Ascending aorta (tissue), 2 donors: ENCODE measurements around the gene LIPA. TPM values are rescaled to one million over a fixed set of nuclear protein-coding genes. Genes with fewer than 3 reads are reported as not detected.
"Not testable (repeated sequence)": the region's sequence is repeated elsewhere in the genome, so short reads cannot be mapped to it uniquely, and the experiment has no call there.

ENCODE experiments used
- DNase-seq, 2 donors: peaks; one replicate each; pipeline ENCODE4 v3.0.0-alpha.2; 2019; ENCODE audit warnings: low spot score in 2 of 2
- H3K27ac ChIP-seq, 2 donors: fragments of 200-600 bp; sonication (generic); one replicate each; pipeline ENCODE4 v1.5.1; 2016 to 2017; ENCODE audit warnings: mild to moderate bottlenecking in 1 of 2
- H3K27me3 ChIP-seq: fragments of 200-600 bp; sonication (generic); one replicate; pipeline ENCODE4 v1.5.1; 2017
- H3K36me3 ChIP-seq, 2 donors: fragments of 200-600 bp; sonication (generic); one replicate each; pipeline ENCODE4 v1.5.1; 2016
- H3K4me1 ChIP-seq, 2 donors: fragments of 200-600 bp; sonication (generic); one replicate each; pipeline ENCODE4 v1.5.1; 2016 to 2017; ENCODE audit warnings: mild to moderate bottlenecking in 1 of 2
- H3K4me3 ChIP-seq, 2 donors: fragments of 200-600 bp; sonication (generic); one replicate each; pipeline ENCODE4 v1.5.1; 2016 to 2017; ENCODE audit warnings: mild to moderate bottlenecking in 1 of 2
- H3K9me3 ChIP-seq, 2 donors: fragments of 200-600 bp; sonication (generic); one replicate each; pipeline ENCODE4 v1.5.1; 2016
- CTCF ChIP-seq, 3 experiments: fragments of 200-600 bp in 2 of 3; fragments of 450-650 bp in 1 of 3; sonication (generic) in 2 of 3; IDR thresholded peaks; one replicate each; pipeline ENCODE4 v1.5.1; 2016 to 2019; ENCODE audit warnings: antibody characterized with exemption in 3 of 3, mild to moderate bottlenecking in 1 of 3, moderate library complexity in 1 of 3
- intact Hi-C: fragments of 100-400 bp; cut with DNase I; formaldehyde crosslinking; loops from one replicate; pipeline ENCODE4 v1.15.1; 2023
- total RNA-seq: library from RNA; depleted of rRNA; stranded (reverse); fragments of >200 nt; gene quantifications from one replicate; pipeline ENCODE4 v1.1.0, GENCODE V29; 2016

Gene LIPA
- total RNA-seq, 1 donor from 2014 or later, result 57.9 TPM

GRCh38 chr10:89204621-89205185 is 46.9 kb downstream of the LIPA start:
- no peak overlapping the region for H3K27ac ChIP-seq
- no peaks in the 10 kb centered on the region for H3K36me3 ChIP-seq
- intact Hi-C loops, result no loop called here
- peaks cover 4 to 14% of the 10 kb centered on the region in 2 donors for H3K4me1 ChIP-seq
- H3K4me3 ChIP-seq, result no peak overlapping the region
- TF ChIP-seq CTCF (IDR thresholded peaks at IDR 0.05), result no peak
- peaks cover 4% of the 10 kb centered on the region for H3K27me3 ChIP-seq
- H3K9me3 ChIP-seq, result no peaks in the 10 kb centered on the region
- DNase-seq, result no peak

GRCh38 chr10:89203237-89203636 is 48.3 kb downstream of the LIPA start:
- Histone ChIP-seq H3K27ac (no peak overlapping the region), H3K4me3 (no peak overlapping the region), H3K27me3 (peaks cover 4% of the 10 kb centered on the region), H3K9me3 (no peaks in the 10 kb centered on the region), H3K36me3 (no peaks in the 10 kb centered on the region), H3K4me1 (peaks cover 4 to 14% of the 10 kb centered on the region in 2 donors)
- TF ChIP-seq CTCF (IDR thresholded peaks at IDR 0.05), result no peak
- no peak for DNase-seq
- intact Hi-C loops, result no loop called here

- H3K27me3 ChIP-seq, result peaks cover 4% of the 10 kb centered on the region
- no peaks in the 10 kb centered on the region for H3K9me3 ChIP-seq
- no peak overlapping the region for H3K27ac ChIP-seq
- no peak overlapping the region for H3K4me3 ChIP-seq
- H3K36me3 ChIP-seq, result no peaks in the 10 kb centered on the region
- no peak for DNase-seq
- no peak for TF ChIP-seq CTCF (IDR thresholded peaks at IDR 0.05)
- H3K4me1 ChIP-seq, result peaks cover 4 to 8% of the 10 kb centered on the region in 2 donors
- intact Hi-C loops, result no loop called here
Observed at GRCh38 chr10:89202033-89202425, 49.5 kb downstream of the LIPA start.

GRCh38 chr10:89201345-89202032 is 50.1 kb downstream of the LIPA start:
- intact Hi-C loops, result no loop called here
- Histone ChIP-seq H3K36me3 (no peaks in the 10 kb centered on the region), H3K9me3 (no peaks in the 10 kb centered on the region), H3K27ac (no peak overlapping the region), H3K27me3 (peaks cover 2% of the 10 kb centered on the region), H3K4me3 (no peak overlapping the region), H3K4me1 (peaks cover 1 to 3% of the 10 kb centered on the region in 2 donors)
- TF ChIP-seq CTCF (IDR thresholded peaks at IDR 0.05), result no peak
- DNase-seq, result no peak

- Histone ChIP-seq H3K27ac (no peak overlapping the region), H3K9me3 (no peaks in the 10 kb centered on the region), H3K4me1 (no peaks in the 10 kb centered on the region), H3K4me3 (no peak overlapping the region), H3K36me3 (no peaks in the 10 kb centered on the region), H3K27me3 (no peaks in the 10 kb centered on the region)
- TF ChIP-seq CTCF (IDR thresholded peaks at IDR 0.05), result no peak
- no peak for DNase-seq
- intact Hi-C loops, result no loop called here
Observed at GRCh38 chr10:89197473-89197872, 54.1 kb downstream of the LIPA start.

- H3K36me3 ChIP-seq, H3K4me3 ChIP-seq, H3K27me3 ChIP-seq, H3K27ac ChIP-seq, H3K4me1 ChIP-seq, H3K9me3 ChIP-seq, intact Hi-C loops, DNase-seq: not testable (repeated sequence)
Observed at GRCh38 chr10:89191301-89191700, 60.3 kb downstream of the LIPA start.
